Vagina (tissue), 2 donors: ENCODE results near the gene SPIRE2.

Source experiments
- CTCF ChIP-seq, 3 experiments: fragments of 450-650 bp in 2 of 3; fragments of 200-600 bp in 1 of 3; sonication (generic) in 1 of 3; IDR thresholded peaks; one replicate each; pipeline ENCODE4 v1.5.1; 2017 to 2019; ENCODE audit warnings: antibody characterized with exemption in 3 of 3, mild to moderate bottlenecking in 2 of 3, moderate library complexity in 2 of 3
- POLR2A ChIP-seq, 2 donors: fragments of 450-650 bp; IDR thresholded peaks; one replicate each; pipeline ENCODE4 v1.6.1; 2017; ENCODE audit warnings: antibody characterized with exemption in 2 of 2, mild to moderate bottlenecking in 2 of 2, moderate library complexity in 2 of 2
- POLR2AphosphoS5 ChIP-seq, 2 donors: sonication (generic); formaldehyde crosslinking; IDR thresholded peaks; one replicate each; pipeline ENCODE4 v1.9.0; 2017; ENCODE audit warnings: antibody characterized with exemption in 2 of 2, mild to moderate bottlenecking in 2 of 2, low read depth in 1 of 2; ENCODE audit not compliant: insufficient read depth in 1 of 2

DNA sequence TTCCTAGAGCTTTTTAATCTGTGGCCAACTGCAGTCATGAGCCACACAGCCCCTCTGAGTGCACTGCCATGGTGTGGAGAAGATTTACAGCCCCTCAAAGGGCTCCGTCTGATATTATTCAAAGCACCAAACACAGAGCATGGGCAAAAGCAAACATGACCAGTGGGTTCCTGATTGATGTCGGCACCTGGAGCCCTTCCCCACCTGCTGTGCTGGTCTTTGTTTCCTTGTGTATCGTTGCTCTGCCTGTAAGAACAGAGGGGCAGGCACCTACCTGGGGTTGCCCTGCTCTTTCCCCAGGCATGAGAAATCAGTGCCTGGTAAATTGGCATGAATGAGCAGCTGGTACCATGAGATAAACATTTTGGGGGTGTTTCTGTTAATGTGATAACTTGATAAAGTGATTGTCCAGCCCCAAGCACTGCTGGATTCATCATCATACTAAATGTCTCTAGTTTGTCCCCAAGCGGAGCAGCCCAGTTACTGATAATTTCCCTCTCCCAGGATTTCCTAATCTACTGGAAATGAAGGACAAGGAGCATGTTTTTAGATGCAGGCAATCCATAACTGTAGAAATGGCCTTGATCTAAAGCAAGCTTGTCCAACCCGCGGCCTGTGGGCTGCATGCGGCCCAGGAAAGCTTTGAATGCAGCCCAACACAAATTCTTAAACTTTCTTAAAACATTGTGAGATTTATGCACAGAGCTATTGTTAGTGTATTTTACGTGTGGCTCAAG lies 5.0 kb upstream of the SPIRE2 start:
- no peak for TF ChIP-seq CTCF (IDR thresholded peaks at IDR 0.05)
- TF ChIP-seq POLR2A (IDR thresholded peaks at IDR 0.05) = no peak
- TF ChIP-seq POLR2AphosphoS5 (IDR thresholded peaks at IDR 0.05; ENCODE audit: insufficient read depth in 1 of 2, low read depth in 1 of 2) = no peak
